DND-41 (cell line): ENCODE measurements around the gene LTN1.

Experiments used
- EZH2 ChIP-seq: IDR thresholded peaks from 3 replicates; pipeline ENCODE4 v1.6.1; 2012; ENCODE audit warnings: borderline replicate concordance, low read depth, mild to moderate bottlenecking, moderate library complexity, low read length, inconsistent platforms; ENCODE audit not compliant: severe bottlenecking
- TF ChIP-seq, protein P1 (sequence below): IDR thresholded peaks from 2 replicates; pipeline ENCODE4 v1.5.1; 2012; ENCODE audit warnings: borderline replicate concordance, low read length, moderate library complexity, mild to moderate bottlenecking; ENCODE audit not compliant: poor library complexity, severe bottlenecking; ENCODE audit errors: extremely low read depth

DNA sequence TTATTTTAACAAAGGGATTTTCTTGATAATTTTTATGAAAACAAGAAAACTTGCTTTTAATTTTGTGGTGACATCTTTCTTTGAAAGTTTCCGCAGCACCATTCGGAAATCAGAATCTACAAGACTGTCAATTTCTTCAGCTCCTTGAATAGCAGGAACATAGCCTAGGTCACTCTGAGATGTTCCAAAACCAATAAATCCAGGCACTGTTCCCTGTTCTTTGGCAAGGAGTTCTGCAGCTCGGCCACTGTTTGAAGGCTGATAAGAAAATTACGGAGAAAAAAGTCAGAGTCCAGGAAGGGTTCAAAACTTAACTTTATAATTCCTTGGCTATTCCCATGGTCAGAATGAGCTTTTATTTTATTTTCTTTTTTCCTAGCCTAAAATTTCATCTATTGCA is 6.0 kb downstream of the LTN1 start:
- TF ChIP-seq, protein P1, sequence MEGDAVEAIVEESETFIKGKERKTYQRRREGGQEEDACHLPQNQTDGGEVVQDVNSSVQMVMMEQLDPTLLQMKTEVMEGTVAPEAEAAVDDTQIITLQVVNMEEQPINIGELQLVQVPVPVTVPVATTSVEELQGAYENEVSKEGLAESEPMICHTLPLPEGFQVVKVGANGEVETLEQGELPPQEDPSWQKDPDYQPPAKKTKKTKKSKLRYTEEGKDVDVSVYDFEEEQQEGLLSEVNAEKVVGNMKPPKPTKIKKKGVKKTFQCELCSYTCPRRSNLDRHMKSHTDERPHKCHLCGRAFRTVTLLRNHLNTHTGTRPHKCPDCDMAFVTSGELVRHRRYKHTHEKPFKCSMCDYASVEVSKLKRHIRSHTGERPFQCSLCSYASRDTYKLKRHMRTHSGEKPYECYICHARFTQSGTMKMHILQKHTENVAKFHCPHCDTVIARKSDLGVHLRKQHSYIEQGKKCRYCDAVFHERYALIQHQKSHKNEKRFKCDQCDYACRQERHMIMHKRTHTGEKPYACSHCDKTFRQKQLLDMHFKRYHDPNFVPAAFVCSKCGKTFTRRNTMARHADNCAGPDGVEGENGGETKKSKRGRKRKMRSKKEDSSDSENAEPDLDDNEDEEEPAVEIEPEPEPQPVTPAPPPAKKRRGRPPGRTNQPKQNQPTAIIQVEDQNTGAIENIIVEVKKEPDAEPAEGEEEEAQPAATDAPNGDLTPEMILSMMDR: no peak
- no peak for TF ChIP-seq EZH2
